ENCODE results near the gene KRTAP10-1.

Gene KRTAP10-1

GRCh38 chr21:44547656-44548331 is 7.8 kb upstream of the KRTAP10-1 start:
- DNase-seq = no peak

DNA sequence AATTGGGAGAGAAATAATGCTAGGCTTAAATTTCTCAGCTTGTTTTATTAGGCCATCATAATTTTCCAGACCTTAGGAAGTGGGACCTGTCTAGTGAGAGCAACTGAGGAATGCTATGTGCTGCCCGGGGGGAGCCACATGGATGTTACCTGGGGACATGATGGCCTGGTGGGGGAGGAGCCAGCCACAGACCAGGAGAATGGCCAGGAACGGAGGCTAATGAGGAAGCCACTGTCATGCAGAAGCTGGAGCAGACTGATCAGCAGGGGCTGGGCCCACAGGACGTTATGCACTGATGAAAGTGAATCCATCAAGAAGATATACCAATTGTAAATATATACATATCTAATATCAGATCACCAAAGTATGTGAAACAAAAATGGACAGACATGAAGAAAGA is 4.6 kb upstream of the KRTAP10-1 start:
- DNase-seq = no peak

DNA sequence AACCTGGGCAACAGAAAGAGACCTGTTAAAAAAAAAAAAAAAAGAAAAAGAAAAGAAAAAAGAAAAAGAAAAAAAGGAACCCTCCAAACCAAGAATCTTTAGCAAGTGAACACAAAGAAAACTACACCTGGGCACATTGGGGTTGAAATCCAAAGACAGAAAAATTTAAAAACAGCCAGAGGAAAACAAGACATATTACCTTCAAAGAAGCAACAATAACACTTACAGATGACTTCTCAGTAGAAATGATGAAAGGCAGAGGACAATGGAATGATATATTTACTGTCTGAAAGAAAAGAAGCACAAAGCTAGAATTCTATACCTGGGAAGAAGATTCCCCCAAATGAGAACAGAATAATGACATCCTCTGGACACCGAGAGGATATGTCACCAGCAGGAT is 2.7 kb upstream of the KRTAP10-1 start:
- DNase-seq = no peak

GRCh38 chr21:44540741-44541288 is 820 bp upstream of the KRTAP10-1 start:
- no peak for DNase-seq

- DNase-seq = no peak
These were observed 949 bp downstream of the KRTAP10-1 start for GRCh38 chr21:44539046-44539445.

- DNase-seq = no peak
These were observed 1.8 kb downstream of the KRTAP10-1 start for GRCh38 chr21:44537930-44538911.

- DNase-seq = no peak
These were observed 4.0 kb downstream of the KRTAP10-1 start for GRCh38 chr21:44535963-44536362.

DNA sequence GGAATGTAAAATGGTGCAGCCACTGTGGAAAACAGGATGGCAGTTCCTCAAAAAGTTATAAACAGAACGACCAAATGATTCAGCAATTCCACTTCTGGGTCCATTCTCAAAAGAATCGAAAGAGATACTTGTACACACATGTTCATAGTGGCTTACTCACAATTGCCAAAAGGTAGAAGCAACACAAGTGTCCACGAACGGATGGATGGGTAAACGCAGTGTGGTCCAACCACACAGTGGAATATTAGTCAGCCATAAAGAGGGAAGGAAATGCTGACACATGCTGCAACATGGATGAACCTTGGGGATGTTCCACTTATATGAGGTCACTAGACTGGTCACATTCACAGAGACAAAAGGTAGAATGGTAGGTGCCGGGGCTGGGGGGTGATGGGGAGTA is 5.3 kb downstream of the KRTAP10-1 start:
- DNase-seq = no peak

- no peak for DNase-seq
These were observed 5.9 kb downstream of the KRTAP10-1 start for GRCh38 chr21:44533891-44534627.

- DNase-seq = peak; percentile 12
These were observed 6.7 kb downstream of the KRTAP10-1 start for GRCh38 chr21:44533121-44533890.

DNA sequence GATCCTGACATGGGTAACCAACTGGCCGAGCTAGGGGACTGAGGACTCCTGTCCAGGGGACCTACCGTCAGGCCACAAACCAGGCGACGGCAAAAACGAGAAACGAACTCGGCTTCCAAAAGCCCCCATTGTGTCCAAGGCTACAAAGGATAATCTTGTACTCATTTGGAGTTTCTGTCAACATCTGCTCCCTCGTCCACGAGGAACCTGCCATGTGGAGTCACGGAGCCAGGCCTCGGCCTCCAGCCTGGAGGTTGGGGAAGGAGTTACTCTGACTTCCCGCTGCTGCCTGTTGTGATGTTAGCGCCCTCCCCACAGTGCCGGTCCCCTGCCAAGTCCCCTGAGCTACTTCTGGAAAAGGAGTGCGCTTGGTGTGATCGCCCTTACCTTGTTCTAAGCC is 7.3 kb downstream of the KRTAP10-1 start:
- no peak for DNase-seq

GRCh38 chr21:44531606-44532564 is 8.1 kb downstream of the KRTAP10-1 start:
- DNase-seq = no peak

- no peak for DNase-seq
These were observed 8.9 kb downstream of the KRTAP10-1 start for GRCh38 chr21:44530903-44531605.

- no peak for DNase-seq
These were observed 9.6 kb downstream of the KRTAP10-1 start for GRCh38 chr21:44530221-44530902.

- no peak for DNase-seq
These were observed 10.4 kb downstream of the KRTAP10-1 start for GRCh38 chr21:44529503-44530125.

GRCh38 chr21:44529011-44529421 is 11.0 kb downstream of the KRTAP10-1 start:
- peak; percentile 11 for DNase-seq

GRCh38 chr21:44528634-44528995 is 11.4 kb downstream of the KRTAP10-1 start:
- no peak for DNase-seq

DNA sequence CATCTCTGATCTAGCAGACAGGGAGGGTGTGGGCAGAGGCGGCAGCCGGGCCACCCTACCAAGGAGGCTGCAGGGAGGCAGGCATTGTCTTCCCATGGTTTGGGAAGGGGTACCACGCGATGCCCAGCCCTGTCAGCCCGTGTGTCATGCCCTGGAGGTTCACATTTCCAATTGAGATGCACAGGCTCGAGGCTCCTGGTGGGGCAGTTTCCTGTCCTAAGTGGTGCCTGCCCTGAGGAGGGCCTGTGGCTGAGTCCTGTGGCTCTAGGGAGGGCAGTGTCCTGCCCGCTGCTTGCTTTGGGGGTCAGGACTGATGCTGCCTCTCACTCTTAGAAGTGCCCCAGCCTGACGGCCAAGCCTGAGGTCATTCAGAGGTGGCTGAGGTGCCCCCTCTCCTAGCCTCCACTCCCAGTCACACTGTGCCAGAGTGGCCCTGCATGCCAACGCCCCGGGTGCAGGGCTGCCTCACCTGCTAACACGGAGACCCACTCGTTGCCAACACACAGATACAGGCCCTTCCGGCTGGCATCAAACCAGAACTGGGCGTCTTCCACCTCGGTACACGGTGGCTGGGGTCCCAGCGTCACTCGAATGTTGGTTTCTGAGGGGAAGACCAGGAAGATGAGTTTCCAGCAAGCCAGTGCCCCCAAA is 11.9 kb downstream of the KRTAP10-1 start:
- DNase-seq = peak; percentile 12
